GM12874 (cell line): ENCODE measurements around the gene PSMD11.

Source experiments
- CTCF ChIP-seq: IDR thresholded peaks from 2 replicates; pipeline ENCODE4 v1.5.1; 2011; ENCODE audit warnings: low read depth, mild to moderate bottlenecking, control low read depth, low read length, moderate library complexity; ENCODE audit not compliant: insufficient read depth

Gene PSMD11

GRCh38 chr17:32497431-32498205 lies 53.3 kb downstream of the PSMD11 start:
- no peak for TF ChIP-seq CTCF

DNA sequence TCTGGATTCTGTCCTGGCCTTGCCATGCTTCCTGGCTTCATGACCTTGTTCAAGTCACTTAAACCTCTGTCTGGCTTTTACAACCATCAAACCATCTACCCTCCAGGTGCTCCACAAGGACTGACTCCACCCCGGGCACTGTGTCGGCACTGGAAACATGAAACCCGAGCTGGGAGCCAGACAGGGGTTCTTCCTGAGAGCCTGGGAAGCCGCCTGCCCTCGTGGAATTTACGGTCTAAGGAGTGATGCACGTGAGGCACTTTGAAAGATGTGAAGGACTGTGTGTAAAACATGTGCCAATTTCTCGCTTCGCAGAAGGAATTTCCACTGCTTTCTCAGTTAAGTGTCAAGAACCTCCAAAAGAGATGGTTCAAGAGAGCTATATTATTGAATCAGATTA lies 54.1 kb downstream of the PSMD11 start:
- TF ChIP-seq CTCF: no peak

DNA sequence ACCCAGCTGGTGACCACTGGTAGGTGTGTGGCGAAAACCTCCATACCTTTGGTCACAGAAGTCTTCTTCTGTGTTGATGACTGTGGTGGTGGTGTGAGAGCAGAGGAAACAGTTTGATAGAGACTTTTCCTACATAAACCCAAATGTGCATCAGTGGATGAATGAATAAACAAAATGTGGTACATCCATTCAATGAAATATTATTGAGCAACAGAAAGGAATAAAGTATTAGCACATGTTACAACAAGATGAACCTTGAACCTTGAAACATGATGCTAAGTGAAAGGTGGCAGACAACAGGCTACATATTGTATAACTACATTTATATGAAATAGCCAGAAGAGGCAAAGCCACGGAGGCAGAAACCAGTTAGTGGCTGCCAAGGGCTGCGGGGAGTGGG lies 57.7 kb downstream of the PSMD11 start:
- no peak for TF ChIP-seq CTCF

DNA sequence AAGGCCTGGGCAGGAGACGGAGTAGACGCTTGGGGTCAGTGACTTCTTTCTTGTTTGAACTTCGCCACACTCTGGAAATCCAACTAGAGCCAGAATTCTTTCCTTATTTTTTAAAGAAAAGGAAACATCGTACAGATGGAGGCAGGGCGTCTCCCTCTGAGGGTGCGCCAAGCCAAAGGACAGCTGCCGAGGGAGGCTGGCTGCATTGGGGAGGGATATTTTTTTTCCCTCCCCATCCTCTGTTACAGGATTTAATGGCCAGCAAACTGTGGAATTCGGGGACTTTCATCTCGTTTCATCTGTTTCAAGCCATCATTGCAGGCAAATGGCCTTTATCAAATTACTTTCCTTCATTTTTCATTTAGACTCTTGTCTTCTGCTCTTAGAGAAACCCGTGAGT lies 58.4 kb downstream of the PSMD11 start:
- TF ChIP-seq CTCF: no peak

GRCh38 chr17:32503251-32504165 lies 59.2 kb downstream of the PSMD11 start:
- no peak for TF ChIP-seq CTCF

DNA sequence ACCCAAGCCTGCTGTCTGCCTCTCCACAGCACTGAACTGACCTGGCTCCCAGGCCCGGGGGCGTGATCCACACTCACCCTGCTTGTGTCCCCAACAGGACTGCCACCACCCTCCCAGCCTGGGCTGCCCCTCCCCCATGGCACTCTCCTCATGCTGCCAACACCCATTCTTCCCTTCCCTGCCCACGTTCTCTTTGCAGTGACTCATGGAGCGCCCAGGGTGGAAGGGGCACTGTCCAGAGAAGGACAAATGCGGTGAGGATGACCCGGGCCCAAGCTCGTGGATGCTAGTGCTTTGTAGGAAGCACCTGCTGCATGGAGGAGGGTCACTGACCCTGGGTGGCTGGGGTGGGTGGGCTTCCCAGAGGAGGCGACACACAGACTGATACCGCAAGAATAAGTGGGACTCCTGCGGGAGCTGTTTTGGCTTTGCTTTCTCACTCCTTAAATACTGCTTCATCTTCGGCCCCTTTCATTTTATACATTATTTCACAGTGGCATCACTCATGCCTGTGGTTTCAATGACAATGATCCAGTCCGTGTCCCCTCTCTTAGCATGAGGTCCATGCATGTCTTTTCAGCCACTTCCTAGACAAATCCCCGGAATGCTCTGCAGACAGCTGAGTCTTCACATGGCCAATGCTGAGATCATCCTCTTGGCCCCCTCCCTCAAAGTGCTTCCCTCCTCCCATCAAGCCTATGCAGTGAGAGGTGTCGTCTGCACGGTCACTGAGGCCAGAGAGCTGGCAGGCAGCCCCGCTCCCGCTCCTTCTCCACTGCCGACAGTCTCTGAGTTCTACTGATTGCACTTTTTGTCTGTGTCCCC lies 60.1 kb downstream of the PSMD11 start:
- TF ChIP-seq CTCF: no peak

DNA sequence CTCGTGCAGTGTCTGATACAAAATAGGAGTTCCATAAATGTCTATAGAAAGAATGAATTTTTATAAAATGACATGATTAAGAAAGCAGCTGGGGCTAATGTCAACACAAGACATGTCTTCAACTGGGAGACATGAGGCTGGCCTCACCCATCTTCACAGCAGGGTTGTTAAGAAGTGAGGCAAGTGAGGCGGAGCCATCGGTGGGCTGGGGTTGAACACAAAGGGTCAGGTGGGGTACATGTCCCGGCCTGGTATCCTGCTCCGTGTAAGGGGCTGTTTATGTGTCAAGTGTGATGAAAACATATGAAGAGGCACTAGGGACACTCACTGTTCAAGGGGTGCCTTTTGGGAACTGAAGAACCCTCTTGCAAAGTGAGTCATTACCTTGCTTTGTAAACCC lies 64.6 kb downstream of the PSMD11 start:
- no peak for TF ChIP-seq CTCF
